ENCODE results near the gene STK11.
A peak's percentile ranks its signal among the peaks of the same experiment; 100 is the strongest.

The STK11 gene

GRCh38 chr19:1271528-1272422 lies 66.2 kb downstream of the STK11 start:
- TF ChIP-seq, protein P1, sequence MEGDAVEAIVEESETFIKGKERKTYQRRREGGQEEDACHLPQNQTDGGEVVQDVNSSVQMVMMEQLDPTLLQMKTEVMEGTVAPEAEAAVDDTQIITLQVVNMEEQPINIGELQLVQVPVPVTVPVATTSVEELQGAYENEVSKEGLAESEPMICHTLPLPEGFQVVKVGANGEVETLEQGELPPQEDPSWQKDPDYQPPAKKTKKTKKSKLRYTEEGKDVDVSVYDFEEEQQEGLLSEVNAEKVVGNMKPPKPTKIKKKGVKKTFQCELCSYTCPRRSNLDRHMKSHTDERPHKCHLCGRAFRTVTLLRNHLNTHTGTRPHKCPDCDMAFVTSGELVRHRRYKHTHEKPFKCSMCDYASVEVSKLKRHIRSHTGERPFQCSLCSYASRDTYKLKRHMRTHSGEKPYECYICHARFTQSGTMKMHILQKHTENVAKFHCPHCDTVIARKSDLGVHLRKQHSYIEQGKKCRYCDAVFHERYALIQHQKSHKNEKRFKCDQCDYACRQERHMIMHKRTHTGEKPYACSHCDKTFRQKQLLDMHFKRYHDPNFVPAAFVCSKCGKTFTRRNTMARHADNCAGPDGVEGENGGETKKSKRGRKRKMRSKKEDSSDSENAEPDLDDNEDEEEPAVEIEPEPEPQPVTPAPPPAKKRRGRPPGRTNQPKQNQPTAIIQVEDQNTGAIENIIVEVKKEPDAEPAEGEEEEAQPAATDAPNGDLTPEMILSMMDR (IDR thresholded peaks at IDR 0.05; ENCODE audit: low read depth, low read length, missing control alignments): no peak

GRCh38 chr19:1272423-1273262 lies 67.1 kb downstream of the STK11 start:
- H3K4me3 ChIP-seq (ENCODE audit: low read depth, low read length): no peak overlapping the region
- no peak for DNase-seq (ENCODE audit: low read depth)
- TF ChIP-seq, protein P1 (IDR thresholded peaks at IDR 0.05; ENCODE audit: low read depth, low read length, missing control alignments): no peak

More at GRCh38 chr19:1271528-1272422, 66.2 kb downstream of the STK11 start:
- no peak overlapping the region; the same call in 1 of the 2 replicates for H3K4me3 ChIP-seq (ENCODE audit: low read depth, low read length)
- no peak for DNase-seq (ENCODE audit: low read depth)

DNA sequence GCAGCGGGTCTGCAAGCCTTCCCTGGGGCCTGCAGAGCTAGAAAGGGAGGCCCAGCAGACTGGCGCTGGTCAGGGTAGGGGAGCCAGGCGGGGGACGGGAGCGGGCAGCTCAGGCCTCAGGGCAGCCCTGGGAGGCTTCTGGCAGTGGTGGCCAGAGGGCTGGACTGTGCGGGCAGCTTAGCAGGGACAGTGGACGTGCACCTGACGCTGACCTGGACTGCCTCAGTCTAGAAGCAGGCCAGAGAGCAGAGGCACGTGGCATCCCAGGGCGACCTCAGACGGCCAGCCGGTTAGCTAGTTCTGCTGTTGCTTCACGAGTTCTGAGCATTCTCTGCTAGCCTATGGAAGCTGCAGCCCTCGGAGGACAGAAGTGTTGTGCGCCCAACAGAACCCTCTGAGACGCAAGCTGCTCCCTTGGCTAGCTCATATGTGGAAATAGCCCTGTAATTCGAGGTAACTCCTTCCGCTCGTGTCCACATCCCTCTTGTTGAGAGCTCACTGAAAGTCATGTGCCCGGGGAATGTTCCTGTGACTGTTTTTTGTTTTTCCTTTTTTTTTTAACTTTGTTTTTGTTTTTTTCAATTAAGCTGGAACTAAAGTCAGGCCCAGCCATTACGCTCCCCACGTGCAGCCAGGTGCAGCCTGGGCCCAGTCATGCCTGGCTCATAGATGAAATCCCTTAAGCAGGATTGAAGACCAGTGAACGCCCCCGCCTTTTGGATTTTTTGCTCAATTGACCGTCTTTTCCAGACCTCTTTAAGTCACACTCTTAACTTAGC lies 67.9 kb downstream of the STK11 start:
- DNase-seq (ENCODE audit: low read depth): no peak
- no peak overlapping the region for H3K4me3 ChIP-seq (ENCODE audit: low read depth, low read length)
- TF ChIP-seq, protein P1 (IDR thresholded peaks at IDR 0.05; ENCODE audit: low read depth, low read length, missing control alignments): no peak

DNA sequence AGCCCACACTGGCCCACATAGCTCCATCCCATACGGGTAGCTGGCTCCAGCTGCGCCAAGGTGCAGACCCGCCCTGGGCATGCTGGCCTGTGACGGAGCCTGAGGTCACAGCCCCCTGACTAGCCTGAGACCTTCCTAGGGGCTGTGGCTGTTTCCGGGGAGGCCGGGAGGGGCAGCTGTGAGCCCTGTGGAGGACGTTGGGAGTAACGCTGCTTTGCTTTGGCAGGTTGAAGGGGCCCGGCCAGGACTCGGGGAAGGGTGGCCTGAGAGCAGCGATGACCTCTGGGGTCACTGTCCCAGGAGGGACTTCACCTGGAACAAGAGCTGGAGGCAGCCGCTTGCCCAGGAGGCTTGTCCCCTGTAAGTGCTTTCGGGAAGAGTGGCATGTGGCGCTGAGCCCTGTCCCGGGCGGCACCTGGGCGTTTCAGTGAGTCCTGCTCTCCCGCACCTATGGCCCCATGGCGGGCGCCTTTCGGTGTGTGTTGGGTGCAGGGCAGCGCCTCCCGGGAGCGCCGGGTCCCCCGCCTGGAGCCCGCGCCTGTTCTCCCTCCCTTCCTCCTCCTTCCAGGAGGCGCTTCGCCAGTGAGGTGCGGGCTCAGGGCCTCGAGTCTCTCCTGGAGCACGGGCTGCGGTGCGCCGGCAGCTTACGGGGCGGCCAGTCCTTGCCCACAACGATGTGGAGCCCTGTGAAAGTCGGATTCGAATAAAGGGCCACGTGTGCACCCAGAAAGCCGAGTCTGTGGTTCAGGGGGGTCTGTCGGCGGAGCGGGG lies 68.7 kb downstream of the STK11 start:
- peak overlapping the region; percentile 49 for H3K4me3 ChIP-seq (ENCODE audit: low read depth, low read length)
- no peak for DNase-seq (ENCODE audit: low read depth)
- TF ChIP-seq, protein P1 (IDR thresholded peaks at IDR 0.05; ENCODE audit: low read depth, low read length, missing control alignments): no peak

GRCh38 chr19:1274852-1275259 lies 69.3 kb downstream of the STK11 start:
- peak overlapping the region; percentile 49 for H3K4me3 ChIP-seq (ENCODE audit: low read depth, low read length)
- TF ChIP-seq, protein P1 (IDR thresholded peaks at IDR 0.05; ENCODE audit: low read depth, low read length, missing control alignments): no peak
- no peak for DNase-seq (ENCODE audit: low read depth)

All from GM12864 (cell line).